Right lobe of liver (tissue), 4 donors: ENCODE data around the gene IL17D.
"Not testable (repeated sequence)": the region's sequence is repeated elsewhere in the genome, so short reads cannot be mapped to it uniquely, and the experiment has no call there.

Source experiments
- CTCF ChIP-seq, 4 donors: fragments of 200-600 bp in 3 of 4; fragments of 450-650 bp in 1 of 4; IDR thresholded peaks; one replicate each; pipeline versions ENCODE4 v1.5.1 to v1.8.0; 2016 to 2022; ENCODE audit warnings: antibody characterized with exemption in 4 of 4, mild to moderate bottlenecking in 2 of 4
- POLR2A ChIP-seq: fragments of 450-650 bp; IDR thresholded peaks from one replicate; pipeline ENCODE4 v1.6.1; 2017; ENCODE audit warnings: antibody characterized with exemption, mild to moderate bottlenecking
- donor health status: DM: no; HTN: no; CAD: no.
- donor health status: DM: no; HTN: no; CAD: no.
- donor health status: DM: no; HTN: yes; CAD: no.

DNA sequence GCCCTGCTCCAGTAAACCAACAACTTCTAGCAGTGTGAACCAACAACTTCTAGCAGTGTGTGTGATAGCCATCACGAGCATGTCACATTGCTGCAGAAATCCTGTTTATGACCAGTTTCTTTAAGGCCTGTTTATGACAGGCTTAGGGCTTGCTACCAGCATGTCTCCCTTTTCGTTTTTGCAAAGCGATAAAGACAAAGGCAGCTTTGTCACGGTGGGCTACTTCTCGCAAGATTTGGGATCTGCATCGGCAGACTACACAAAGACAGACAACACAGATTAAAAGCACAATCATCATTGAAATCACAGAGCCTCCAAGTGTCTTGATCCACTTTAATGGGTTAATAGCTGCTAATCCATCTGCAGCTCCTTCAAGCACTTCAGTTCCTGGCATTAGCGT is 24.9 kb upstream of the IL17D start:
- TF ChIP-seq CTCF (IDR thresholded peaks at IDR 0.05); POLR2A: not testable (repeated sequence)
